ENCODE data around the gene USP31. TPM values are rescaled to one million over a fixed set of nuclear protein-coding genes. Genes with fewer than 3 reads are reported as not detected.

The USP31 gene
- total and polyA plus RNA-seq, 11 donors: 9.2 to 49.9 (median 23.8) TPM

DNA sequence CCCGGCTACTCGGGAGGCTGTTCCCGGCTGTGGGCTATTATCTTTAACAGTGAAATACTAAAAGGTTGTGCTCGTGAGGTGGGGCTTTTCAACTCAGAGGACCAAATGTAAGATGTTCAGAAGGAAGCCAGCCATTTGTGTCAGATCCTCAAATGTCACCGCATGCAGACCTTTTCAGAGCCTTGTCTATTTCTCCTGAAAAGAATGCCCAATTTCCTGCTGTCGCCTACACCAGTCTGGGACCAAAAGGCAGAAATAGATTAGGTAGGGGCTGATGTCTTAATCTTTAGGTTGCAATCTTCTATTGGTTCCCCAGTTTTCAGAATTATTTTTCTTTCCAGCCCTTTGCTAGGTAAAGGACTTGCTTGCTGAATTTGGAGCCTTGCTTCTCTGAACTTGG lies 8.9 kb upstream of the USP31 start:
- Histone ChIP-seq H3K36me3 (no peaks in the 10 kb centered on the region), H3K4me3 (no peak overlapping the region), H3K9me3 (no peaks in the 10 kb centered on the region), H3K4me1 (no peaks in the 10 kb centered on the region), H3K27me3 (no peaks in the 10 kb centered on the region), H3K27ac (no peak overlapping the region)
- 94 to 96% (median 95%) methylated on average over 6 of the region's 6 CpGs for WGBS, 4 donors
- ATAC-seq: no peak
- DNase-seq: no peak
- TF ChIP-seq, protein P1, sequence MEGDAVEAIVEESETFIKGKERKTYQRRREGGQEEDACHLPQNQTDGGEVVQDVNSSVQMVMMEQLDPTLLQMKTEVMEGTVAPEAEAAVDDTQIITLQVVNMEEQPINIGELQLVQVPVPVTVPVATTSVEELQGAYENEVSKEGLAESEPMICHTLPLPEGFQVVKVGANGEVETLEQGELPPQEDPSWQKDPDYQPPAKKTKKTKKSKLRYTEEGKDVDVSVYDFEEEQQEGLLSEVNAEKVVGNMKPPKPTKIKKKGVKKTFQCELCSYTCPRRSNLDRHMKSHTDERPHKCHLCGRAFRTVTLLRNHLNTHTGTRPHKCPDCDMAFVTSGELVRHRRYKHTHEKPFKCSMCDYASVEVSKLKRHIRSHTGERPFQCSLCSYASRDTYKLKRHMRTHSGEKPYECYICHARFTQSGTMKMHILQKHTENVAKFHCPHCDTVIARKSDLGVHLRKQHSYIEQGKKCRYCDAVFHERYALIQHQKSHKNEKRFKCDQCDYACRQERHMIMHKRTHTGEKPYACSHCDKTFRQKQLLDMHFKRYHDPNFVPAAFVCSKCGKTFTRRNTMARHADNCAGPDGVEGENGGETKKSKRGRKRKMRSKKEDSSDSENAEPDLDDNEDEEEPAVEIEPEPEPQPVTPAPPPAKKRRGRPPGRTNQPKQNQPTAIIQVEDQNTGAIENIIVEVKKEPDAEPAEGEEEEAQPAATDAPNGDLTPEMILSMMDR (IDR thresholded peaks at IDR 0.05): no peak
- TF ChIP-seq POLR2A (IDR thresholded peaks at IDR 0.05): no peak
- intact Hi-C loops (cut with DNase I): loop anchor here in 4 of 10 donors (10.0 kb wide), 2 partner anchors 253 to 263 kb away; no protein-coding TSS in a partner anchor

DNA sequence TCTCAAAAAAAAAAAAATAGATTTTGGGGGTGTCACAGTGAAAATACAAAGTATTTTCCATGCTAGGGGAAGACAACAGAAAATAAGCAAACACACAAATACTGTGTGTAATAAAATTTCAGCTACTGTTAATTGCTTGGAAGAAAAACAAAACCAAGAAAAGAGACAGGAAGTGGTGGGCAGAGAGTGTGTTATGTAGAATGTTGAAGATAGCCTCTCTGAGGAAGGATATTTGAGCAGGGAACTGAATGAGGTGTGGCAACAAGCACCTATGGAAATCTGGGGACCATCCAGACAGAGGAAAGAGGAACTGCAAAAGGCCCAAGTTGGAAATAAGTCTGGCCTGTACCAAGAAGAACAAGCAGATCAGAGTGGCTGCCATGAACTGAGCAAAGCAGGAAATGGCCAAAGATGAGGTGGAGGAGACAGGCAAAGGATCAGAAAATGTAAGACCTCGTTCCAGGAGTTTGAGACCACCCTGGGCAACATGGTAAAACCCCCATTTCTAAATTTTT lies 7.8 kb upstream of the USP31 start:
- DNase-seq (no peak), ATAC-seq (no peak)
- intact Hi-C loops (cut with DNase I): loop anchor here in 4 of 10 donors (10.0 kb wide), 2 partner anchors 252 to 262 kb away; no protein-coding TSS in a partner anchor
- H3K27ac ChIP-seq: no peak overlapping the region
- TF ChIP-seq, protein P1 (IDR thresholded peaks at IDR 0.05): no peak
- no peak for TF ChIP-seq POLR2A (IDR thresholded peaks at IDR 0.05)
- no peaks in the 10 kb centered on the region for H3K9me3 ChIP-seq
- H3K4me3 ChIP-seq: no peak overlapping the region
- no peaks in the 10 kb centered on the region for H3K4me1 ChIP-seq
- H3K27me3 ChIP-seq: no peaks in the 10 kb centered on the region
- 56 to 67% (median 61%) methylated on average over 1 of the region's 1 CpG for WGBS, 4 donors
- H3K36me3 ChIP-seq: no peaks in the 10 kb centered on the region

DNA sequence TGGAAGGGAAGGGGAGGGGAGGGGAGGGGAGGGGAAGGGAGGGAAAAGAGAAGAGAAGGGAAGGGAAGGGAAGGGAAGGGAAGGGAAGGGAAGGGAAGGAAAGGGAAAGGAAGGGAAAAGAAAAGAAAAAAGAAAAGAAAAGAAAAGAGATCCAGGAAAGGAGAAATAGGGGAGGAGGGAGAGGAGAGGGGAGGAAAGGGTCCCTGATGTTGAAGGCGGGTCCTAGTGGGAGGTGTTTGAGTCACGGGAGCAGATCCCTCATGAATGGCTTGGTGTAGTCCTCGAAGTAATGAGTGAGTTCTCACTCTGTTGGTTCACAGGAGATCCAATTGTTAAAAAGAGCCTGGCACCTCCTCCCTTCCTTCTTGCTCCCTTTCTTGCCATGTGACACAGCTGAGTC lies 6.9 kb upstream of the USP31 start:
- DNase-seq: no peak
- Histone ChIP-seq H3K36me3 (no peaks in the 10 kb centered on the region), H3K9me3 (no peaks in the 10 kb centered on the region), H3K4me1 (no peaks in the 10 kb centered on the region), H3K4me3 (no peak overlapping the region), H3K27me3 (no peaks in the 10 kb centered on the region), H3K27ac (no peak overlapping the region)
- ATAC-seq: no peak
- WGBS, 4 donors: 69 to 72% (median 71%) methylated on average over 3 of the region's 3 CpGs
- TF ChIP-seq, protein P1 (IDR thresholded peaks at IDR 0.05): no peak
- no peak for TF ChIP-seq POLR2A (IDR thresholded peaks at IDR 0.05)
- intact Hi-C loops (cut with DNase I): loop anchor here in 4 of 10 donors (10.0 kb wide), 2 partner anchors 251 to 261 kb away; no protein-coding TSS in a partner anchor

DNA sequence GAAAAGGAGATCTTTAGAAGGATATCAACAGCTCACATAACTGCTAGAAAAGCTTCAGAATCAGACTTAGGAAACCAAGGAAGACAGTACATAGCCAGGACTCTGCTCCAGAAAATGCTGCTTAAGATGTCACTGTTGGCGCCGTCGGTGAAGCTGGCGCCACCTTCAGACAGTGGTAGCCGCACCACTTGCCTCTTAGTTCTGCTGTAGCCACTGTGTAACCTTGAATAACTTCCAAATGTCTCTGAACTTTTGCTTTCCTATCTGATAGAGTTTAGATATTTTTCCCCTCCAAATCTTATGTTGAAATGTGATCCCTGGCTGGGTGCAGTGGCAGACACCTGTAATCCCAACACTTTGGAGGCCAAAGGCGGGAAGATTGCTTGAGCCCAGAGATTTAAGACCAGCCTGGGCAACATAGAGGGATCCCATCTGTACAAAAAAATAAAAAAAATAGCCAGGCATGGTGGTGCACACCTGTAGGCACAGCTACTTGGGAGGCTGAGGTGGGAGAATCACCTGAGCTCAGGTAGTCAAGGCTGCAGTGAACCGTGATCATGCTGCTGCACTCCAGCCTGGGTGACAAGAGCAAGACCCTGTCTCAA lies 6.3 kb upstream of the USP31 start:
- H3K36me3 ChIP-seq: no peaks in the 10 kb centered on the region
- no peaks in the 10 kb centered on the region for H3K27me3 ChIP-seq
- intact Hi-C loops (cut with DNase I): loop anchor here in 4 of 10 donors (10.0 kb wide), 2 partner anchors 251 to 261 kb away; no protein-coding TSS in a partner anchor
- WGBS, 4 donors: 33 to 45% (median 35%) methylated on average over 7 of the region's 7 CpGs
- no peak for TF ChIP-seq POLR2A (IDR thresholded peaks at IDR 0.05)
- TF ChIP-seq, protein P1 (IDR thresholded peaks at IDR 0.05): peak in 9 of 12 donors; percentile 6 to 53 (median 20)
- no peak overlapping the region for H3K27ac ChIP-seq
- no peaks in the 10 kb centered on the region for H3K9me3 ChIP-seq
- DNase-seq (peak in 1 of 5 donors; percentile 62), ATAC-seq (peak; percentile 53 to 72 (median 58))
- H3K4me1 ChIP-seq: no peaks in the 10 kb centered on the region
- no peak overlapping the region for H3K4me3 ChIP-seq
